Mesenchymal stem cell (in vitro differentiated cells and primary cell): Measurements from ENCODE around the gene CLIC4.
A peak's percentile ranks its signal among the peaks of the same experiment; 100 is the strongest.

ENCODE experiments used
- DNase-seq: peaks from one replicate; pipeline ENCODE4 v3.0.0-alpha.2; 2013
- H2AFZ ChIP-seq: one replicate; pipeline ENCODE4 v1.6.1; 2013; ENCODE audit warnings: low read depth, mild to moderate bottlenecking, control low read depth, inconsistent platforms, low read length, moderate library complexity
- H2AK5ac ChIP-seq: 2 replicates; pipeline ENCODE4 v1.6.1; 2013; ENCODE audit warnings: low read length, moderate library complexity, mild to moderate bottlenecking, inconsistent platforms; ENCODE audit not compliant: severe bottlenecking
- H2BK120ac ChIP-seq: one replicate; pipeline ENCODE4 v1.6.1; 2013; ENCODE audit warnings: low read depth, mild to moderate bottlenecking, inconsistent platforms, low read length, moderate library complexity
- H2BK12ac ChIP-seq, 2 experiments: one replicate each; pipeline ENCODE4 v1.6.1; 2013; ENCODE audit warnings: inconsistent platforms in 2 of 2, low read length in 2 of 2, mild to moderate bottlenecking in 2 of 2, moderate library complexity in 2 of 2, control low read depth in 1 of 2
- H2BK15ac ChIP-seq: one replicate; pipeline ENCODE4 v1.6.1; 2013; ENCODE audit warnings: mild to moderate bottlenecking, low read depth, inconsistent platforms; ENCODE audit not compliant: poor library complexity, severe bottlenecking
- H2BK5ac ChIP-seq: 2 replicates; pipeline ENCODE4 v1.6.1; 2013; ENCODE audit warnings: low read depth, mild to moderate bottlenecking, low read length, control low read depth, inconsistent platforms; ENCODE audit not compliant: poor library complexity, severe bottlenecking
- H3K14ac ChIP-seq, 2 experiments: one replicate each; pipeline ENCODE4 v1.6.1; 2013; ENCODE audit warnings: inconsistent platforms in 2 of 2, low read length in 2 of 2, control low read depth in 1 of 2, mild to moderate bottlenecking in 1 of 2, moderate library complexity in 1 of 2
- H3K18ac ChIP-seq, 2 experiments: one replicate each; pipeline ENCODE4 v1.6.1; 2013; ENCODE audit warnings: inconsistent platforms in 2 of 2, low read length in 2 of 2, control low read depth in 1 of 2, low read depth in 1 of 2, mild to moderate bottlenecking in 1 of 2
- H3K23ac ChIP-seq, 2 experiments: one replicate each; pipeline ENCODE4 v1.6.1; 2013; ENCODE audit warnings: inconsistent platforms in 2 of 2, low read length in 2 of 2, mild to moderate bottlenecking in 2 of 2, moderate library complexity in 2 of 2, control low read depth in 1 of 2
- H3K27ac ChIP-seq: 2 replicates; pipeline ENCODE4 v1.5.1; 2013; ENCODE audit warnings: mild to moderate bottlenecking, moderate library complexity, low read length, control low read depth, inconsistent platforms; ENCODE audit not compliant: poor library complexity, severe bottlenecking
- H3K27me3 ChIP-seq, 2 experiments: 2 replicates each; pipeline versions ENCODE4 v1.6.1 to v1.7.0; 2013; ENCODE audit warnings: low read length in 2 of 2, mild to moderate bottlenecking in 2 of 2, moderate library complexity in 2 of 2, control low read depth in 1 of 2, inconsistent platforms in 1 of 2; ENCODE audit not compliant: control insufficient read depth in 1 of 2, insufficient read depth in 1 of 2
- H3K36me3 ChIP-seq, 2 experiments: 2 replicates each; pipeline versions ENCODE4 v1.6.1 to v1.7.0; 2013; ENCODE audit warnings: low read length in 2 of 2, control low read depth in 1 of 2, inconsistent platforms in 1 of 2, low read depth in 1 of 2, mild to moderate bottlenecking in 1 of 2; ENCODE audit not compliant: insufficient read depth in 2 of 2, control insufficient read depth in 1 of 2
- H3K4ac ChIP-seq, 2 experiments: one replicate each; pipeline ENCODE4 v1.6.1; 2013; ENCODE audit warnings: inconsistent platforms in 2 of 2, low read length in 2 of 2, mild to moderate bottlenecking in 2 of 2, moderate library complexity in 2 of 2, control low read depth in 1 of 2, low read depth in 1 of 2
- H3K4me1 ChIP-seq: 2 replicates; pipeline ENCODE4 v1.6.1; 2013; ENCODE audit warnings: low read depth, low read length, control low read depth; ENCODE audit not compliant: control insufficient read depth, insufficient read depth
- H3K4me2 ChIP-seq: 2 replicates; pipeline ENCODE4 v1.6.1; 2013; ENCODE audit warnings: low read length, mild to moderate bottlenecking, inconsistent platforms; ENCODE audit not compliant: poor library complexity, severe bottlenecking
- H3K4me3 ChIP-seq, 2 experiments: 2 replicates each; pipeline versions ENCODE4 v1.5.1 to v1.7.0; 2013; ENCODE audit warnings: low read length in 2 of 2, mild to moderate bottlenecking in 2 of 2, control low read depth in 1 of 2, low read depth in 1 of 2; ENCODE audit not compliant: insufficient read depth in 1 of 2
- H3K79me1 ChIP-seq: replicated peaks from 2 replicates; pipeline ENCODE4 v1.6.1; 2013; ENCODE audit warnings: mild to moderate bottlenecking, control low read depth, low read length, inconsistent platforms; ENCODE audit not compliant: poor library complexity, severe bottlenecking
- H3K9ac ChIP-seq: 2 replicates; pipeline ENCODE4 v1.7.0; 2013; ENCODE audit warnings: mild to moderate bottlenecking, low read length, moderate library complexity
- H3K9me3 ChIP-seq: 2 replicates; pipeline ENCODE4 v1.7.0; 2013; ENCODE audit warnings: mild to moderate bottlenecking, low read length; ENCODE audit not compliant: control insufficient read depth
- H4K8ac ChIP-seq: one replicate; pipeline ENCODE4 v1.6.1; 2013; ENCODE audit warnings: inconsistent platforms, mild to moderate bottlenecking, low read length, moderate library complexity
- H4K91ac ChIP-seq: one replicate; pipeline ENCODE4 v1.6.1; 2013; ENCODE audit warnings: mild to moderate bottlenecking, low read length, inconsistent platforms
- WGBS: methylation state at CpG from one replicate; pipeline ENCODE4 v1.1.7; 2013; ENCODE audit warnings: mixed read lengths; 5-methylcytosine and 5-hydroxymethylcytosine counted together

The CLIC4 gene

GRCh38 chr1:24827379-24828135 is 82.3 kb downstream of the CLIC4 start:
- Histone ChIP-seq H3K79me1 (peaks cover 3% of the 10 kb centered on the region), H3K14ac (no peak overlapping the region), H4K8ac (no peak overlapping the region), H3K4me2 (no peak overlapping the region), H3K4ac (no peak overlapping the region), H3K18ac (no peak overlapping the region), H2AK5ac (no peak overlapping the region), H3K27me3 (no peaks in the 10 kb centered on the region), H3K9ac (peak overlapping the region; percentile 13), H2BK12ac (no peak overlapping the region), H3K9me3 (no peaks in the 10 kb centered on the region), H2AFZ (no peak overlapping the region), H3K27ac (no peak overlapping the region), H4K91ac (no peak overlapping the region), H3K36me3 (peaks cover 0 to 44% of the 10 kb centered on the region in 2 experiments), H2BK5ac (no peak overlapping the region), H3K4me3 (no peak overlapping the region), H3K4me1 (peaks cover 4% of the 10 kb centered on the region), H2BK120ac (no peak overlapping the region), H3K23ac (no peak overlapping the region), H2BK15ac (no peak overlapping the region)
- no peak for DNase-seq
- WGBS: no CpG with 5 or more reads among the region's 3 CpGs

GRCh38 chr1:24828183-24828886 is 83.1 kb downstream of the CLIC4 start:
- Histone ChIP-seq H2AK5ac (no peak overlapping the region), H2BK120ac (no peak overlapping the region), H3K4me2 (no peak overlapping the region), H3K23ac (no peak overlapping the region), H3K4me3 (no peak overlapping the region), H3K27me3 (no peaks in the 10 kb centered on the region), H3K36me3 (peaks cover 0 to 39% of the 10 kb centered on the region in 2 experiments), H2BK15ac (no peak overlapping the region), H3K4me1 (peaks cover 4% of the 10 kb centered on the region), H3K18ac (no peak overlapping the region), H2BK12ac (no peak overlapping the region), H4K8ac (no peak overlapping the region), H2AFZ (no peak overlapping the region), H3K79me1 (peaks cover 3% of the 10 kb centered on the region), H3K9ac (peak overlapping the region; percentile 55), H2BK5ac (no peak overlapping the region), H4K91ac (no peak overlapping the region), H3K14ac (no peak overlapping the region), H3K9me3 (no peaks in the 10 kb centered on the region), H3K27ac (no peak overlapping the region), H3K4ac (no peak overlapping the region)
- 100% methylated on average over 1 of the region's 4 CpGs for WGBS
- no peak for DNase-seq

GRCh38 chr1:24828887-24829192 is 83.6 kb downstream of the CLIC4 start:
- H3K9ac ChIP-seq: peak overlapping the region; percentile 55
- no peak overlapping the region for H3K18ac ChIP-seq
- H3K9me3 ChIP-seq: no peaks in the 10 kb centered on the region
- no peak overlapping the region for H4K8ac ChIP-seq
- H2AK5ac ChIP-seq: no peak overlapping the region
- H3K27ac ChIP-seq: no peak overlapping the region
- peaks cover 3% of the 10 kb centered on the region for H3K79me1 ChIP-seq
- H3K4ac ChIP-seq: no peak overlapping the region
- peaks cover 4% of the 10 kb centered on the region for H3K4me1 ChIP-seq
- H3K4me3 ChIP-seq: no peak overlapping the region
- H2AFZ ChIP-seq: no peak overlapping the region
- DNase-seq: no peak
- no peak overlapping the region for H2BK15ac ChIP-seq
- H3K23ac ChIP-seq: no peak overlapping the region
- H3K36me3 ChIP-seq: peaks cover 0 to 39% of the 10 kb centered on the region in 2 experiments
- 100% methylated on average over 1 of the region's 2 CpGs for WGBS
- no peak overlapping the region for H2BK120ac ChIP-seq
- no peak overlapping the region for H2BK5ac ChIP-seq
- H3K27me3 ChIP-seq: no peaks in the 10 kb centered on the region
- H2BK12ac ChIP-seq: no peak overlapping the region
- no peak overlapping the region for H4K91ac ChIP-seq
- no peak overlapping the region for H3K4me2 ChIP-seq
- no peak overlapping the region for H3K14ac ChIP-seq

GRCh38 chr1:24830680-24831272 is 85.5 kb downstream of the CLIC4 start:
- Histone ChIP-seq H4K91ac (no peak overlapping the region), H3K27ac (no peak overlapping the region), H3K9ac (peak overlapping the region; percentile 55), H3K4me3 (no peak overlapping the region), H3K9me3 (no peaks in the 10 kb centered on the region), H2AK5ac (no peak overlapping the region), H3K14ac (no peak overlapping the region), H2BK15ac (no peak overlapping the region), H3K4ac (no peak overlapping the region), H2AFZ (no peak overlapping the region), H2BK12ac (no peak overlapping the region), H4K8ac (no peak overlapping the region), H3K4me1 (peaks cover 3% of the 10 kb centered on the region), H3K18ac (no peak overlapping the region), H3K79me1 (peaks cover 3% of the 10 kb centered on the region), H3K4me2 (no peak overlapping the region), H3K23ac (no peak overlapping the region), H2BK120ac (no peak overlapping the region), H2BK5ac (no peak overlapping the region), H3K27me3 (no peaks in the 10 kb centered on the region), H3K36me3 (peaks cover 0 to 38% of the 10 kb centered on the region in 2 experiments)
- DNase-seq: peak; percentile 81
- WGBS: no CpG with 5 or more reads among the region's 3 CpGs
